HG02938 (cell line): ENCODE results near the gene FAM170A.
A peak's percentile ranks its signal among the peaks of the same experiment; 100 is the strongest.

Source experiments
- ATAC-seq: cut with Tn5 transposase; IDR thresholded peaks from one replicate; pipeline ENCODE4 v1.9.1; 2021; ENCODE audit warnings: mild to moderate bottlenecking, moderate library complexity; ENCODE audit not compliant: unreplicated experiment

The FAM170A gene

GRCh38 chr5:119629339-119629738 lies at the start of gene FAM170A:
TSS of gene FAM170A (plus strand) at chr5:119629558. CDS start at chr5:119629769, 211 bp downstream.
- no peak for ATAC-seq

- ATAC-seq = no peak
Measured at GRCh38 chr5:119582987-119583386, 46.4 kb upstream of the FAM170A start.

GRCh38 chr5:119583684-119584083 lies 45.7 kb upstream of the FAM170A start:
- peak; percentile 93 for ATAC-seq

GRCh38 chr5:119596046-119596445 lies 33.3 kb upstream of the FAM170A start:
- ATAC-seq = no peak

GRCh38 chr5:119597728-119598298 lies 31.5 kb upstream of the FAM170A start:
- ATAC-seq = peak; percentile 80

GRCh38 chr5:119613937-119614336 lies 15.4 kb upstream of the FAM170A start:
- no peak for ATAC-seq

GRCh38 chr5:119614838-119615237 lies 14.5 kb upstream of the FAM170A start:
- ATAC-seq = no peak

GRCh38 chr5:119626086-119626485 lies 3.3 kb upstream of the FAM170A start:
- no peak for ATAC-seq

GRCh38 chr5:119630752-119631440 lies 1.5 kb downstream of the FAM170A start:
- no peak for ATAC-seq

GRCh38 chr5:119631660-119632059 lies 2.3 kb downstream of the FAM170A start:
- no peak for ATAC-seq

GRCh38 chr5:119651486-119651885 lies 22.1 kb downstream of the FAM170A start:
- no peak for ATAC-seq

- ATAC-seq = no peak
Measured at GRCh38 chr5:119655061-119655460, 25.7 kb downstream of the FAM170A start.

GRCh38 chr5:119656023-119656422 lies 26.7 kb downstream of the FAM170A start:
- ATAC-seq = no peak

GRCh38 chr5:119666542-119666941 lies 37.2 kb downstream of the FAM170A start:
- ATAC-seq = no peak

- ATAC-seq = no peak
Measured at GRCh38 chr5:119678351-119679028, 49.1 kb downstream of the FAM170A start.

GRCh38 chr5:119680080-119680479 lies 50.7 kb downstream of the FAM170A start:
- no peak for ATAC-seq

- ATAC-seq = no peak
Measured at GRCh38 chr5:119681734-119682133, 52.4 kb downstream of the FAM170A start.

- ATAC-seq = no peak
Measured at GRCh38 chr5:119682372-119682771, 53.0 kb downstream of the FAM170A start.
